Measurements from ENCODE around the gene COL9A1.

Gene COL9A1

GRCh38 chr6:70168681-70169377, 134.1 kb downstream of the COL9A1 start:
- DNase-seq, result no peak
